GM08714 (cell line): ENCODE results near the gene PRF1.
A peak's percentile ranks its signal among the peaks of the same experiment; 100 is the strongest.
"Not testable (repeated sequence)": the region's sequence is repeated elsewhere in the genome, so short reads cannot be mapped to it uniquely, and the experiment has no call there.

ENCODE experiments used
- H3K4me3 ChIP-seq: fragments of 200-500 bp; sonication (Bioruptor generic); 2 replicates; pipeline ENCODE4 v1.5.1; 2014; ENCODE audit warnings: mild to moderate bottlenecking, low read length, inconsistent platforms
- ZNF274 ChIP-seq: IDR thresholded peaks from 2 replicates; pipeline ENCODE4 v1.6.1; 2012; ENCODE audit warnings: mild to moderate bottlenecking, low read depth, low read length

Gene PRF1

GRCh38 chr10:70582793-70583668 is 19.5 kb downstream of the PRF1 start:
- H3K4me3 ChIP-seq = no peak overlapping the region
- no peak for TF ChIP-seq ZNF274

- not testable (repeated sequence) for H3K4me3 ChIP-seq
Observed at GRCh38 chr10:70581176-70581575, 21.4 kb downstream of the PRF1 start.

DNA sequence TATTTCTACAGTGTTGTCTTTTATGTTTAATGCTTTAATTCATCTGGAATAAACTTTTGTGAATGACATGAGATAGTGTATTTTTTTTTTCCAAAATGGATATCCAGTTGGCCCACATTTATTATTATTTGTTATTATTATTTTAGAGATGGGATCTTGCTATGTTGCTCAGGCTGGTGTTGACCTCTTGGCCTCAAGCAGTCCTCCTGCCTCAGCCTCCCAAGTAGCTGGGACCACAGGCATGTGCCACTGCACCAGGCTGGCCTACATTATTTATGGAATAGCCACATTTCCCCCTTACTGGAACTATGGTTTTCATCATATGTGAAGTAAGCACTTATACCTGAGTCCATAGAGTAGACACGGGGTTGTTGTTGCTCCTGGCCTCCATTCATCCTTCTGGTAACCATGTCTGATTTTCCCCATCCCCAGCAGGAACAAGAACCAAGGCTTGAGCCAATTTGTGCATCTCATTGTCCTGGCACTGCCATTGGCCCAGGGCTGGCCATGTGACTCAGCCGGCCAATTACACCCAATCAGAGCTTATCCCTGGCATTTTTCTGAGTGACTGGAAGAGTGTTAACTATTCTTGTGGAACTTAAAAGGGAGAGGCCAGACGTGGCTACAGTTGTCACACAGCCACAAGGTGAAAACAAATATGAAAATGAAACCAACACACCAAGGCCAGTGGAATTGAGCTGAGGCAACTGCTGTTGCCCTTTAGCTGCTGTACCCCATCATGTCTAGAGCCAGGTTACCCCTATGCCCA is 23.1 kb downstream of the PRF1 start:
- TF ChIP-seq ZNF274 = no peak
- no peak overlapping the region; the same call in 1 of the 2 replicates for H3K4me3 ChIP-seq

- TF ChIP-seq ZNF274 = no peak
- no peak overlapping the region; the same call in 1 of the 2 replicates for H3K4me3 ChIP-seq
Observed at GRCh38 chr10:70578371-70578947, 24.1 kb downstream of the PRF1 start.

DNA sequence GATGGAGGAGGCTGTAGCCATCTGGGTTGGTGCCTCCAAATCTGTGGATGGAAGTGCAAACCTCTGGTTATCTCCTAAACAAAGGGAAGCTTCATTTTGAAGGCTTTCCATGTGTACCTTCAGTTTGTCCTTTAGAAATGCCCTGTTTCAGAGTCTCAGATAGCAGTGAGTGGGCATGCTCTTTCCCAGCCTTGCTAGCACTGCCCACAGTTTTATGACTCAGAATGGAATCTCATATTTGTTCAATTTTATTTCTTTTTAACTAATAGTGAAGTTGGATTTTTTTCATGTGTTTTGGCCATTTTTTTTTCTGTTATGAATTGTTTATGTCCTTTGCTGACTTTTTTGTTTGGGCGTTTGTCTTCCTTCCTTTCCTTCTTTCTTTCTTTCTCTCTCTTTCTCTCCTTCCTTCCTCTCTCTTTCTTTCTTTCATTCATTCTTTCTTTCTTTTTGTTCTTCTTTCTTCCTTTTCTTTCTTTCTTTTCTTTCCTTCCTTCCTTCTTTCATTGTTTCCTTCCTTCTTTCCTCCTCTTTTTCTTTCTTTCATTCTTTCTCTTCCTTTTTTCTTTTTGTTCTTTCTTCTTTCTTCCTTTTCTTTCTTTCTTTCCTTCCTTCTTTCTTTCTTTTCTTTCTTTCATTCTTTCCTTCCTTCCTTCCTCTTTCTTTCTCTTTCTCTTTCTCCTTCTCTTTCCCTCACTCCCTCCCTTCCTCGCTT is 25.6 kb downstream of the PRF1 start:
- no peak for TF ChIP-seq ZNF274
- H3K4me3 ChIP-seq = peak overlapping the region; percentile 0; the same call in 1 of the 2 replicates

- peak overlapping the region; percentile 0; the same call in 1 of the 2 replicates for H3K4me3 ChIP-seq
Observed at GRCh38 chr10:70575874-70576802, 26.4 kb downstream of the PRF1 start.

GRCh38 chr10:70575486-70575873 is 27.1 kb downstream of the PRF1 start:
- no peak for TF ChIP-seq ZNF274
- no peak overlapping the region for H3K4me3 ChIP-seq

More at GRCh38 chr10:70575874-70576802, 26.4 kb downstream of the PRF1 start:
- TF ChIP-seq ZNF274 = no peak

DNA sequence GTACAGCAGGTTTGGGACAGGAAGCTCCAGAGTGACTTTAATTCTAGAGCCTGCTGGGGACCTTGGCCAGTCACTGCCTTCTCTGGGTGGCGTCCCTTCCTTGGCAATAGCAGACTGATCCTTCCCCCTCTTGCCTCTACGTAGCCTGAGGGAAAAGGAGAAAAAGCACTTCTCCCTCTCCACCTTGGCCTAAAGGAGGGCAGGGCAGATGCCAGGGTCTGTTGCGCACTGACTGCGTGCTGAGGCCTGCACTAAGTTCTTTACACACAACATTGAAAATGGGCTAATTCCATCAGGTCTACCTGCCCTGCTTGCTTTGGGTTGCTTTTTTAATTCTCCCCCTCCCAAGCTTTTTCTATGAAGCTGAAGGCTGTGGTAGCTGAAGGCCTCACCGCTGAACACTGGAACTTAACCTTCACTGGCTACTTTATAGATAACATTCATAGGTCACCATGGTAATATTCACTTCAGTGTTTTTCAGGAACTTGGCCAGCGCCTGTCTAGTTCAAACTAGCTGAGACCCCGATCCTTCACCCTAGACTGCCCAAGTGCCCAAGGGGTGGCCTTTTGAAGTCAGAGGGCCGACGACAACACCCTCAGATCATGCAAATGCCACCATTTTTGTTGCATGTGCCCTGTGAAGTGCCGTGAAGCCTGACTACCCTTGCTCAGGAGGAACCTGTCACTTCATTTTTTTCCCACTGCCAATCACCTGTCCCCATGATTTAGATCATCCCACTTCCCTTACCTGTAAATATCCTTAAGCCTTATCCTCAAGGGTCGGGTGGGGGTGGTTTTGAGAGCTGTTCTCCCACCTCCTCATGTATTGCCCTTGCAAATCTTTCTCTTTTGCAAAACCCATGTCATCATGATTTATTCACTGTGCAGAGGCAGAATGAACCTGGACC is 28.7 kb downstream of the PRF1 start:
- no peak overlapping the region for H3K4me3 ChIP-seq
- TF ChIP-seq ZNF274 = no peak

- no peak overlapping the region for H3K4me3 ChIP-seq
- TF ChIP-seq ZNF274 = no peak
Observed at GRCh38 chr10:70571636-70572439, 30.7 kb downstream of the PRF1 start.

GRCh38 chr10:70571236-70571635 is 31.3 kb downstream of the PRF1 start:
- no peak overlapping the region for H3K4me3 ChIP-seq
- TF ChIP-seq ZNF274 = no peak

GRCh38 chr10:70568781-70569495 is 33.6 kb downstream of the PRF1 start:
- H3K4me3 ChIP-seq = no peak overlapping the region
- TF ChIP-seq ZNF274 = no peak
